GM12874 (cell line): ENCODE measurements around the gene FLNB.

Experiments
- CTCF ChIP-seq: IDR thresholded peaks from 2 replicates; pipeline ENCODE4 v1.5.1; 2011; ENCODE audit warnings: low read depth, mild to moderate bottlenecking, control low read depth, low read length, moderate library complexity; ENCODE audit not compliant: insufficient read depth

FLNB gene

GRCh38 chr3:58104712-58105111, 96.5 kb downstream of the FLNB start:
- TF ChIP-seq CTCF: no peak

- TF ChIP-seq CTCF: no peak
Observed at GRCh38 chr3:58105196-58105595, 97.0 kb downstream of the FLNB start.

- TF ChIP-seq CTCF: no peak
Observed at GRCh38 chr3:58106061-58106460, 97.8 kb downstream of the FLNB start.

- TF ChIP-seq CTCF: no peak
Observed at GRCh38 chr3:58106640-58107039, 98.4 kb downstream of the FLNB start.

- no peak for TF ChIP-seq CTCF
Observed at GRCh38 chr3:58107597-58107996, 99.4 kb downstream of the FLNB start.

- no peak for TF ChIP-seq CTCF
Observed at GRCh38 chr3:58109752-58110151, 101.5 kb downstream of the FLNB start.

GRCh38 chr3:58111513-58112184, 103.4 kb downstream of the FLNB start:
- TF ChIP-seq CTCF: no peak
